ENCODE measurements around the gene KRT40. TPM values are rescaled to one million over a fixed set of nuclear protein-coding genes. Genes with fewer than 3 reads are reported as not detected.

KRT40 gene
- total RNA-seq, 5 donors from 2014 or later (not counting 1 experiment from before 2014, with no cell fraction given), result not detected

- Histone ChIP-seq H3K4me1 (ENCODE audit: control insufficient read depth in 1 of 2, extremely low read depth in 1 of 2, insufficient read depth in 2 of 2, low read length in 2 of 2) (no peaks in the 10 kb centered on the region), H3K4me3 (ENCODE audit: control insufficient read depth in 1 of 2, extremely low read depth in 1 of 2, low read length in 1 of 2) (no peak overlapping the region), H3K27ac (ENCODE audit: low read length) (no peak overlapping the region), H3K27me3 (replicated peaks in 1 of 2; ENCODE audit: control insufficient read depth in 2 of 2, extremely low read depth in 1 of 2, insufficient read depth in 2 of 2, low read length in 1 of 2) (no peaks in the 10 kb centered on the region), H3K9me3 (no peaks in the 10 kb centered on the region), H3K36me3 (ENCODE audit: control insufficient read depth in 2 of 2, extremely low read depth in 1 of 2, insufficient read depth in 1 of 2, low read length in 1 of 2) (no peaks in the 10 kb centered on the region)
- Mint-ChIP-seq H3K4me1 (no peaks in the 10 kb centered on the region), H3K4me3 (no peak overlapping the region), H3K27ac (no peak overlapping the region), H3K9me3 (peaks cover 0 to 4% (median 3%) of the 10 kb centered on the region in 3 donors), H3K36me3 (no peaks in the 10 kb centered on the region), H3K27me3 (peaks cover 3 to 21% of the 10 kb centered on the region in 2 donors)
- CTCF ChIA-PET, result no interaction called here
- ATAC-seq (replicated peaks in 1 of 4) (no peak), DNase-seq (no peak)
- POLR2A ChIA-PET, result no interaction called here
- no CpG with 5 or more reads among the region's 3 CpGs for WGBS (ENCODE audit: insufficient coverage)
These were observed 34.4 kb upstream of the KRT40 start for GRCh38 chr17:41018541-41018940.

DNA sequence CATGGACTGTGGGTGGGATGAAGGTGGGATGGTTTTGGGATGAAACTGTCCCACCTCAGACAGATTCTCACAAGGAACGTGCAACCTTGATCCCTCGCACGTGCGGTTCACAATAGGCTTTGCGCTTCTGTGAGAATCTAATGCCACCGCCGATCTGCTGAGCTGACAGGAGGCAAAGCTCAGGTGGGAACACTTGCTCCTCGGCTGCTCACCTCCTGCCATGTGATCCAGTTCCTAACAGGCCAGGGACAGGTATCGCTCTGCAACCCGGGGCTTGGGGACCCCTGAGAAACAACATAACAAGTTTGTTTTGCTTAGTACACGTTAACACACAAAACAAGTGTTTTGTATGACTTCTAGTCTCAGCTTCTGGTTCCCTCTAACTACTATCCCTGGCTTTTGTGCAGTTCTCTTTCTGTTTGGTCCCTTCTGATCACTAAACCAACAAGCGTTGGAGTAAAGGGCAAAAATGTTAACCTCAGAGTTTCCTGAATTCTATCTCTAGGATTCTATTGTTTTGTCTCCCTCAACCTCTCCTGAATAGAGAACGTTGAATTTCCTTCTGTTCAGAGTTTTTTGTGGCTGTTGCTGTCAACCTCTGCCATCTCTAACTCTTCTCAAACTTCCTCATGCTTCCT, 32.6 kb upstream of the KRT40 start:
- 85% methylated on average over 12 of the region's 13 CpGs for WGBS (ENCODE audit: insufficient coverage)
- no peak overlapping the region for H3K4me3 Mint-ChIP-seq
- H3K27me3 Mint-ChIP-seq, result peaks cover 3 to 21% of the 10 kb centered on the region in 2 donors
- POLR2A ChIA-PET, result interaction anchor here in 1 of 2 donors (0.6 kb wide), 1 partner anchor 774 kb away, joined by 4 read pairs; no protein-coding TSS in a partner anchor
- ATAC-seq (replicated peaks in 1 of 4) (no peak), DNase-seq (no peak)
- CTCF ChIA-PET, result no interaction called here
- H3K4me3 ChIP-seq (ENCODE audit: control insufficient read depth in 1 of 2, extremely low read depth in 1 of 2, low read length in 1 of 2), result no peak overlapping the region
- H3K36me3 Mint-ChIP-seq, result no peaks in the 10 kb centered on the region
- H3K27ac Mint-ChIP-seq, result no peak overlapping the region
- no peaks in the 10 kb centered on the region for H3K36me3 ChIP-seq (ENCODE audit: control insufficient read depth in 2 of 2, extremely low read depth in 1 of 2, insufficient read depth in 1 of 2, low read length in 1 of 2)
- H3K4me1 Mint-ChIP-seq, result no peaks in the 10 kb centered on the region
- no peaks in the 10 kb centered on the region for H3K27me3 ChIP-seq (replicated peaks in 1 of 2; ENCODE audit: control insufficient read depth in 2 of 2, extremely low read depth in 1 of 2, insufficient read depth in 2 of 2, low read length in 1 of 2)
- H3K27ac ChIP-seq (ENCODE audit: low read length), result no peak overlapping the region
- H3K9me3 ChIP-seq, result no peaks in the 10 kb centered on the region
- H3K9me3 Mint-ChIP-seq, result peaks cover 0 to 4% (median 3%) of the 10 kb centered on the region in 3 donors
- H3K4me1 ChIP-seq (ENCODE audit: control insufficient read depth in 1 of 2, extremely low read depth in 1 of 2, insufficient read depth in 2 of 2, low read length in 2 of 2), result no peaks in the 10 kb centered on the region

DNA sequence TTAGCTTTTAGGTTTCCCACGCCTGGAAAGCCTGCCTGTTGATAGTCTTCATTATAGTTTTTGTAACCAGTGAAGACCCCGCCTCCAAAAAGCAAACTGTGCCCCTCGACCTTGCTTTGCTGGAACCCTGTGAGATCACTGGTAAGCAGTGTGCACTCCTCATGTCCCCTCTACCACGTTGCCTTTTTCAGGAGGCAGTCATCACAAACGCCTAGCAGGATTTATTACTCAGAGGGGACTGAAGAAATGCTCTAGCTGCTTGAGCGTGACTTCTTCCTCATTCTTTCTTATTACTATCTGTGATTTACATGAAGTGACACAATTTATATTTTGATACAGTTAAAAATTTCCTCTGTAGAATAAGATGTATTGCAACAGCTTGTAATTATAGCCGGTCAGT, 31.3 kb upstream of the KRT40 start:
- Histone ChIP-seq H3K27ac (ENCODE audit: low read length) (no peak overlapping the region), H3K4me3 (ENCODE audit: control insufficient read depth in 1 of 2, extremely low read depth in 1 of 2, low read length in 1 of 2) (no peak overlapping the region), H3K9me3 (no peaks in the 10 kb centered on the region), H3K36me3 (ENCODE audit: control insufficient read depth in 2 of 2, extremely low read depth in 1 of 2, insufficient read depth in 1 of 2, low read length in 1 of 2) (no peaks in the 10 kb centered on the region), H3K27me3 (replicated peaks in 1 of 2; ENCODE audit: control insufficient read depth in 2 of 2, extremely low read depth in 1 of 2, insufficient read depth in 2 of 2, low read length in 1 of 2) (no peaks in the 10 kb centered on the region), H3K4me1 (ENCODE audit: control insufficient read depth in 1 of 2, extremely low read depth in 1 of 2, insufficient read depth in 2 of 2, low read length in 2 of 2) (no peaks in the 10 kb centered on the region)
- 66% methylated on average over 4 of the region's 7 CpGs for WGBS (ENCODE audit: insufficient coverage)
- no peak overlapping the region for H3K4me3 Mint-ChIP-seq
- no peaks in the 10 kb centered on the region for H3K4me1 Mint-ChIP-seq
- peaks cover 3 to 15% of the 10 kb centered on the region in 2 donors for H3K27me3 Mint-ChIP-seq
- no peaks in the 10 kb centered on the region for H3K36me3 Mint-ChIP-seq
- ATAC-seq (replicated peaks in 1 of 4) (no peak), DNase-seq (no peak)
- POLR2A ChIA-PET, result no interaction called here
- CTCF ChIA-PET, result no interaction called here
- no peak overlapping the region for H3K27ac Mint-ChIP-seq
- H3K9me3 Mint-ChIP-seq, result no peaks in the 10 kb centered on the region

DNA sequence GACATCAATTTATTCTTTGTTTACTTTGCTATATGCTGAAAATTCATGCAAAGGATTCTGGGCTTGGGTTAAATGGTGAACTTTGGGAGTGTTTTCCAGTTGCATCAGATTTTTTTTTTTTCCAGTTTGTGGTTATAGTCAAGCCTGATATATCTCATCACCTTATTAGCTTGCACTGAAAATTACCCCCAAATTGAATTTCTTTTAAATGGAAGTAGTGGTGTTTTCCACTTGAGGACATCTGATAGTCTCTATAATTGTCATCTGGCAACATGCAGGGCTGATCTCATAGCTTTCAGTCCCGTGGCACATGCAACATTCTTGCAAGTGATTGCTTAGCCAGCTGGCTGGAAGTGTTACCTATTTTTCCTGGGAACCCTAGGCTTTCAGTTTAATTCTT, 29.5 kb upstream of the KRT40 start:
- H3K27me3 ChIP-seq (replicated peaks in 1 of 2; ENCODE audit: control insufficient read depth in 2 of 2, extremely low read depth in 1 of 2, insufficient read depth in 2 of 2, low read length in 1 of 2), result peaks cover 0 to 3% of the 10 kb centered on the region in 2 experiments
- H3K27ac ChIP-seq (ENCODE audit: low read length), result no peak overlapping the region
- ChIA-PET POLR2A (interaction anchor here in 1 of 2 donors (0.6 kb wide), 1 partner anchor 89 kb away, joined by 3 read pairs; no protein-coding TSS in a partner anchor), CTCF (no interaction called here)
- DNase-seq (no peak), ATAC-seq (replicated peaks in 1 of 4) (no peak)
- Mint-ChIP-seq H3K4me1 (no peaks in the 10 kb centered on the region), H3K9me3 (no peaks in the 10 kb centered on the region), H3K27ac (no peak overlapping the region), H3K27me3 (peaks cover 3 to 15% of the 10 kb centered on the region in 2 donors), H3K36me3 (no peaks in the 10 kb centered on the region), H3K4me3 (no peak overlapping the region)
- no peaks in the 10 kb centered on the region for H3K4me1 ChIP-seq (ENCODE audit: control insufficient read depth in 1 of 2, extremely low read depth in 1 of 2, insufficient read depth in 2 of 2, low read length in 2 of 2)
- no peak overlapping the region for H3K4me3 ChIP-seq (ENCODE audit: control insufficient read depth in 1 of 2, extremely low read depth in 1 of 2, low read length in 1 of 2)
- no peaks in the 10 kb centered on the region for H3K36me3 ChIP-seq (ENCODE audit: control insufficient read depth in 2 of 2, extremely low read depth in 1 of 2, insufficient read depth in 1 of 2, low read length in 1 of 2)
- whole genome bisulfite sequencing (ENCODE audit: insufficient coverage), result 55% methylated on average over 1 of the region's 1 CpG
- H3K9me3 ChIP-seq, result no peaks in the 10 kb centered on the region

GRCh38 chr17:41013181-41013580, 29.1 kb upstream of the KRT40 start:
- peaks cover 0 to 5% of the 10 kb centered on the region in 2 experiments for H3K27me3 ChIP-seq (replicated peaks in 1 of 2; ENCODE audit: control insufficient read depth in 2 of 2, extremely low read depth in 1 of 2, insufficient read depth in 2 of 2, low read length in 1 of 2)
- H3K4me1 ChIP-seq (ENCODE audit: control insufficient read depth in 1 of 2, extremely low read depth in 1 of 2, insufficient read depth in 2 of 2, low read length in 2 of 2), result no peaks in the 10 kb centered on the region
- no peaks in the 10 kb centered on the region for H3K36me3 ChIP-seq (ENCODE audit: control insufficient read depth in 2 of 2, extremely low read depth in 1 of 2, insufficient read depth in 1 of 2, low read length in 1 of 2)
- ChIA-PET POLR2A (interaction anchor here in 1 of 2 donors (0.6 kb wide), 1 partner anchor 89 kb away, joined by 3 read pairs; no protein-coding TSS in a partner anchor), CTCF (no interaction called here)
- H3K9me3 ChIP-seq, result no peaks in the 10 kb centered on the region
- Mint-ChIP-seq H3K4me3 (no peak overlapping the region), H3K9me3 (no peaks in the 10 kb centered on the region), H3K27ac (no peak overlapping the region), H3K4me1 (no peaks in the 10 kb centered on the region), H3K27me3 (peaks cover 3 to 15% of the 10 kb centered on the region in 2 donors), H3K36me3 (no peaks in the 10 kb centered on the region)
- no peak overlapping the region for H3K4me3 ChIP-seq (ENCODE audit: control insufficient read depth in 1 of 2, extremely low read depth in 1 of 2, low read length in 1 of 2)
- ATAC-seq (replicated peaks in 1 of 4), result no peak
- H3K27ac ChIP-seq (ENCODE audit: low read length), result no peak overlapping the region
- 60% methylated on average over 1 of the region's 3 CpGs for WGBS (ENCODE audit: insufficient coverage)
- no peak for DNase-seq

GRCh38 chr17:41012326-41013120, 28.4 kb upstream of the KRT40 start:
- no peak for ATAC-seq (replicated peaks in 1 of 4)
- ChIA-PET POLR2A (no interaction called here), CTCF (no interaction called here)
- 70% methylated on average over 6 of the region's 6 CpGs for WGBS (ENCODE audit: insufficient coverage)
- Mint-ChIP-seq H3K36me3 (no peaks in the 10 kb centered on the region), H3K27ac (no peak overlapping the region), H3K4me3 (no peak overlapping the region), H3K9me3 (no peaks in the 10 kb centered on the region), H3K4me1 (no peaks in the 10 kb centered on the region), H3K27me3 (peaks cover under 1 to 13% of the 10 kb centered on the region in 2 donors)
- Histone ChIP-seq H3K27me3 (replicated peaks in 1 of 2; ENCODE audit: control insufficient read depth in 2 of 2, extremely low read depth in 1 of 2, insufficient read depth in 2 of 2, low read length in 1 of 2) (peaks cover 0 to 5% of the 10 kb centered on the region in 2 experiments), H3K27ac (ENCODE audit: low read length) (no peak overlapping the region), H3K9me3 (no peaks in the 10 kb centered on the region), H3K4me3 (ENCODE audit: control insufficient read depth in 1 of 2, extremely low read depth in 1 of 2, low read length in 1 of 2) (no peak overlapping the region), H3K4me1 (ENCODE audit: control insufficient read depth in 1 of 2, extremely low read depth in 1 of 2, insufficient read depth in 2 of 2, low read length in 2 of 2) (no peaks in the 10 kb centered on the region), H3K36me3 (ENCODE audit: control insufficient read depth in 2 of 2, extremely low read depth in 1 of 2, insufficient read depth in 1 of 2, low read length in 1 of 2) (no peaks in the 10 kb centered on the region)
- DNase-seq, result no peak

Data from T-cell (primary cell).